Astrocyte (in vitro differentiated cells and primary cell): ENCODE data around the gene TRIM61. TPM values are rescaled to one million over a fixed set of nuclear protein-coding genes. Genes with fewer than 3 reads are reported as not detected.

Source experiments
- DNase-seq: peaks from one replicate; pipeline ENCODE4 v3.0.0-alpha.2; 2010; ENCODE audit warnings: low read depth
- FAIRE-seq: peaks from 2 replicates; lab custom pipeline; 2011; peaks lifted over from hg19 to GRCh38; lab: Jason Lieb, UNC
- H2AFZ ChIP-seq: 2 replicates; pipeline ENCODE4 v1.6.0; 2012; ENCODE audit warnings: low read depth, low read length, inconsistent platforms
- H3K27ac ChIP-seq: 2 replicates; pipeline ENCODE4 v1.5.1; 2011; ENCODE audit warnings: low read depth, low read length, inconsistent platforms
- H3K27me3 ChIP-seq: 2 replicates; pipeline ENCODE4 v1.6.0; 2011; ENCODE audit warnings: low read length, inconsistent platforms; ENCODE audit not compliant: insufficient read depth
- H3K36me3 ChIP-seq: 2 replicates; pipeline ENCODE4 v1.5.1; 2011; ENCODE audit warnings: low read length, inconsistent platforms; ENCODE audit not compliant: insufficient read depth
- H3K4me1 ChIP-seq: 2 replicates; pipeline ENCODE4 v1.5.1; 2011; ENCODE audit warnings: low read length, inconsistent platforms; ENCODE audit not compliant: insufficient read depth
- H3K4me2 ChIP-seq: 2 replicates; pipeline ENCODE4 v1.6.0; 2012; ENCODE audit warnings: low read length, inconsistent platforms
- H3K4me3 ChIP-seq: 2 replicates; pipeline ENCODE4 v1.5.1; 2011; ENCODE audit warnings: low read depth, mild to moderate bottlenecking, low read length, inconsistent platforms; ENCODE audit not compliant: insufficient read depth
- H3K79me2 ChIP-seq: 2 replicates; pipeline ENCODE4 v1.6.0; 2012; ENCODE audit warnings: mild to moderate bottlenecking, low read length, inconsistent platforms; ENCODE audit not compliant: insufficient read depth
- H3K9ac ChIP-seq: 2 replicates; pipeline ENCODE4 v1.6.0; 2012; ENCODE audit warnings: mild to moderate bottlenecking, low read length, inconsistent platforms
- H3K9me3 ChIP-seq: 2 replicates; pipeline ENCODE4 v1.5.1; 2012; ENCODE audit warnings: low read depth, mild to moderate bottlenecking, low read length, inconsistent platforms; ENCODE audit not compliant: insufficient read depth
- H4K20me1 ChIP-seq: 2 replicates; pipeline ENCODE4 v1.6.0; 2012; ENCODE audit warnings: low read length, inconsistent platforms; ENCODE audit not compliant: insufficient read depth
- H3K27ac Mint-ChIP-seq: one replicate; pipeline ENCODE4 v1.8.0; 2021; ENCODE audit warnings: mild to moderate bottlenecking, mixed read lengths; ENCODE audit not compliant: unreplicated experiment
- H3K27me3 Mint-ChIP-seq: one replicate; pipeline ENCODE4 v1.8.0; 2021; ENCODE audit warnings: low read depth, mixed read lengths; ENCODE audit not compliant: unreplicated experiment
- H3K36me3 Mint-ChIP-seq: one replicate; pipeline ENCODE4 v1.8.0; 2021; ENCODE audit warnings: low read depth, mixed read lengths; ENCODE audit not compliant: unreplicated experiment
- H3K4me1 Mint-ChIP-seq: one replicate; pipeline ENCODE4 v1.8.0; 2021; ENCODE audit warnings: low read depth, mixed read lengths; ENCODE audit not compliant: unreplicated experiment
- H3K4me3 Mint-ChIP-seq: one replicate; pipeline ENCODE4 v1.8.0; 2021; ENCODE audit warnings: mild to moderate bottlenecking, moderate library complexity, mixed read lengths; ENCODE audit not compliant: unreplicated experiment
- H3K9me3 Mint-ChIP-seq: one replicate; pipeline ENCODE4 v1.8.0; 2021; ENCODE audit warnings: mild to moderate bottlenecking, mixed read lengths; ENCODE audit not compliant: unreplicated experiment
- EZH2 ChIP-seq: IDR thresholded peaks from 2 replicates; pipeline ENCODE4 v1.6.1; 2012; ENCODE audit warnings: mild to moderate bottlenecking, low read length, inconsistent platforms; ENCODE audit not compliant: insufficient read depth
- total RNA-seq: library from RNA; stranded (reverse); gene quantifications from 2 replicates; pipeline ENCODE4 v1.2.1, GENCODE V29; 2021
- TF ChIP-seq, protein P1 (sequence below): IDR thresholded peaks from 2 replicates; pipeline ENCODE4 v1.5.1; 2011; ENCODE audit warnings: low read depth, mild to moderate bottlenecking, inconsistent platforms, low read length, moderate library complexity; ENCODE audit not compliant: insufficient read depth

TRIM61 gene
- total RNA-seq, 1 donor from 2014 or later, result 2.2 TPM

DNA sequence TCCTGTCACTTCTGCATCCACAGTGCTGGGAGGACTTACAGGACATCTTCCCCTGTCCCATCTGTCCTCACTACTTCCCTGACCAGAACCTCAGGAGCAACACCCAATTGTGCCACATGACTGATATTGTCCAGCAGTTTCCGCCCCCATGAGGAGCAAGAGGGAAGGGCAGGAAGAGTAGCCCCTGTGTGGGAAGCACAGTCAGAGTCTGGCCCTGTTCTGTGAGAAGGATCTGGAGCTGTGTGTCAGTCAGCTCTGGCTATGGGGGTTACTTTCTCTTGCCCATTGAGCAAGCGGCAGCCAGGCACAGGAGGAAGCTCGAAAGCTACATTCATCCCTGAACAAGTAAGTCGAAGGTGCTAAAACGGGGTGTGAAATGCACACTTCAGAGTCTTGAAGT lies 39.5 kb upstream of the TRIM61 start:
- H3K4me3 Mint-ChIP-seq, result no peak overlapping the region
- no peak for DNase-seq

DNA sequence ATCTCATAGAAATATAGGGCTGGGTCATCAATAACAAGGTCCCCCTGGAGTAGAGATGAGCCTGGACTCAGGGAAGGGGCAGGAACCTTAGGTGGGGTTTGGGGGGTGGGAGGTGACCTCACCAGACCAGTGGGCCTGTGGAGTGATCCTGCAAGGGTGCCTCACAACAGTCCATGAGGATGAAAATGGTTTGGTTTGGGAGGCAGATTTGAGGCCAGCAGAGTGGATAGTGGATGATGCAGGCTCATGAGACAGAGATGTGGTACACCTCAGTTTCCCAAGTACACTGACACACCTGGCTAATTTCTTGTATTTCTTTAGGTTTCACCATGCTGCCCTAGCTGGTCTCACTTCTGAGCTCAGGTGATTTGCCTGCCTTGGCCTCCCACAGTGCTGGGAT lies 36.2 kb upstream of the TRIM61 start:
- no peak overlapping the region for H3K27ac ChIP-seq
- no peak overlapping the region for H3K9ac ChIP-seq
- H3K27me3 ChIP-seq, result no peaks in the 10 kb centered on the region
- H3K4me1 Mint-ChIP-seq, result no peaks in the 10 kb centered on the region
- no peaks in the 10 kb centered on the region for H3K79me2 ChIP-seq
- H4K20me1 ChIP-seq, result no peaks in the 10 kb centered on the region
- no peak for DNase-seq
- H3K27me3 Mint-ChIP-seq, result no peaks in the 10 kb centered on the region
- H3K4me3 ChIP-seq, result no peak overlapping the region
- H3K4me1 ChIP-seq, result no peaks in the 10 kb centered on the region
- H3K9me3 Mint-ChIP-seq, result no peaks in the 10 kb centered on the region
- TF ChIP-seq, protein P1, sequence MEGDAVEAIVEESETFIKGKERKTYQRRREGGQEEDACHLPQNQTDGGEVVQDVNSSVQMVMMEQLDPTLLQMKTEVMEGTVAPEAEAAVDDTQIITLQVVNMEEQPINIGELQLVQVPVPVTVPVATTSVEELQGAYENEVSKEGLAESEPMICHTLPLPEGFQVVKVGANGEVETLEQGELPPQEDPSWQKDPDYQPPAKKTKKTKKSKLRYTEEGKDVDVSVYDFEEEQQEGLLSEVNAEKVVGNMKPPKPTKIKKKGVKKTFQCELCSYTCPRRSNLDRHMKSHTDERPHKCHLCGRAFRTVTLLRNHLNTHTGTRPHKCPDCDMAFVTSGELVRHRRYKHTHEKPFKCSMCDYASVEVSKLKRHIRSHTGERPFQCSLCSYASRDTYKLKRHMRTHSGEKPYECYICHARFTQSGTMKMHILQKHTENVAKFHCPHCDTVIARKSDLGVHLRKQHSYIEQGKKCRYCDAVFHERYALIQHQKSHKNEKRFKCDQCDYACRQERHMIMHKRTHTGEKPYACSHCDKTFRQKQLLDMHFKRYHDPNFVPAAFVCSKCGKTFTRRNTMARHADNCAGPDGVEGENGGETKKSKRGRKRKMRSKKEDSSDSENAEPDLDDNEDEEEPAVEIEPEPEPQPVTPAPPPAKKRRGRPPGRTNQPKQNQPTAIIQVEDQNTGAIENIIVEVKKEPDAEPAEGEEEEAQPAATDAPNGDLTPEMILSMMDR, result no peak
- TF ChIP-seq EZH2, result no peak
- H3K4me3 Mint-ChIP-seq, result no peak overlapping the region
- no peaks in the 10 kb centered on the region for H3K9me3 ChIP-seq
- no peaks in the 10 kb centered on the region for H3K36me3 ChIP-seq
- H2AFZ ChIP-seq, result no peak overlapping the region
- no peak overlapping the region for H3K4me2 ChIP-seq
- no peaks in the 10 kb centered on the region for H3K36me3 Mint-ChIP-seq
- FAIRE-seq, result no peak
- H3K27ac Mint-ChIP-seq, result no peak overlapping the region

More for the DNA sequence above, 39.5 kb upstream of the TRIM61 start:
- Histone ChIP-seq H3K9me3 (no peaks in the 10 kb centered on the region), H3K4me3 (no peak overlapping the region), H3K9ac (no peak overlapping the region), H3K27me3 (no peaks in the 10 kb centered on the region), H3K27ac (no peak overlapping the region), H3K79me2 (no peaks in the 10 kb centered on the region), H2AFZ (no peak overlapping the region), H4K20me1 (no peaks in the 10 kb centered on the region), H3K4me2 (no peak overlapping the region), H3K4me1 (no peaks in the 10 kb centered on the region), H3K36me3 (no peaks in the 10 kb centered on the region)
- peaks cover 6% of the 10 kb centered on the region for H3K9me3 Mint-ChIP-seq
- H3K36me3 Mint-ChIP-seq, result no peaks in the 10 kb centered on the region
- H3K27me3 Mint-ChIP-seq, result no peaks in the 10 kb centered on the region
- TF ChIP-seq, protein P1, result no peak
- TF ChIP-seq EZH2, result no peak
- H3K4me1 Mint-ChIP-seq, result no peaks in the 10 kb centered on the region
- no peak for FAIRE-seq
- no peak overlapping the region for H3K27ac Mint-ChIP-seq

DNA sequence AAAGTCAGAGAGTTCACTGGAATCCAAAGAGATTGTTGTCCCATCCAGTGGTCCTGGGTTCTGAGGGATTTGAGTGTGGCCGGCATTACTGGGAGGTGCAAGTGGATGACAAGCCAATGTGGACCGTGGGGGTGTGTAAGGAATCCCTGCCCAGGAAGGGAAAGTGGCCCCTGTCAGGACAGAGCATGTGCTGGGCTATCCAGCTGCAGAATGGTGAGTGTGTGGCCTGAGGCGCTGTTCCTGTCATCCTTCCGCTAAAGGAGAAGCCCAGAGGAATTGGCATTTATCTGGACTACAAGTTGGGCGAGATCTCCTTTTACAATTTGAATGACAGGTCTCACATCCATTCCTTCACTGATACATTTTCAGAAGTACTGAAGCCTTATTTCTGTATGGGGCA lies 33.9 kb upstream of the TRIM61 start:
- Histone ChIP-seq H4K20me1 (no peaks in the 10 kb centered on the region), H3K4me2 (no peak overlapping the region), H3K9ac (no peak overlapping the region), H3K4me1 (no peaks in the 10 kb centered on the region), H3K36me3 (no peaks in the 10 kb centered on the region), H3K79me2 (no peaks in the 10 kb centered on the region), H3K27ac (no peak overlapping the region), H3K27me3 (no peaks in the 10 kb centered on the region), H3K9me3 (no peaks in the 10 kb centered on the region), H3K4me3 (no peak overlapping the region), H2AFZ (no peak overlapping the region)
- H3K4me3 Mint-ChIP-seq, result no peak overlapping the region
- no peaks in the 10 kb centered on the region for H3K4me1 Mint-ChIP-seq
- H3K27me3 Mint-ChIP-seq, result no peaks in the 10 kb centered on the region
- no peaks in the 10 kb centered on the region for H3K9me3 Mint-ChIP-seq
- FAIRE-seq (no peak), DNase-seq (no peak)
- TF ChIP-seq, protein P1, result no peak
- TF ChIP-seq EZH2, result no peak
- no peaks in the 10 kb centered on the region for H3K36me3 Mint-ChIP-seq
- no peak overlapping the region for H3K27ac Mint-ChIP-seq
